K562 (cell line): Measurements from ENCODE around the gene PRSS48.

Source experiments
- FOXK1 ChIP-seq: sonication (generic); formaldehyde crosslinking; IDR thresholded peaks from 2 replicates; pipeline ENCODE4 v1.8.0; 2022; ENCODE audit warnings: missing genetic modification reagents, mild to moderate bottlenecking, borderline replicate concordance
- ID3 ChIP-seq, 2 experiments: fragments of 250-450 bp in 1 of 2; fragments of 450-650 bp in 1 of 2; sonication (Bioruptor Pico) in 1 of 2; IDR thresholded peaks; 2 replicates each; pipeline versions ENCODE4 v1.6.1 to v1.8.0; 2016 to 2021; ENCODE audit warnings: mild to moderate bottlenecking in 2 of 2, moderate library complexity in 2 of 2, missing compliant biosample characterization in 1 of 2, missing genetic modification characterization in 1 of 2
- KAT2B ChIP-seq: IDR thresholded peaks from one replicate; pipeline ENCODE4 v1.6.1; 2012; ENCODE audit warnings: low read depth, mild to moderate bottlenecking, control low read depth, inconsistent platforms, low read length, moderate library complexity
- PRDM10 ChIP-seq: fragments of 450-650 bp; IDR thresholded peaks from 2 replicates; pipeline ENCODE4 v1.6.1; 2018; ENCODE audit not compliant: partially characterized antibody
- SMC3 ChIP-seq: conservative IDR thresholded peaks from 2 replicates; pipeline ENCODE4 v1.6.1; 2011; ENCODE audit warnings: low read depth, low read length, improper control_type of control experiment; ENCODE audit not compliant: insufficient read depth
- TAF1 ChIP-seq: IDR thresholded peaks from 2 replicates; pipeline ENCODE4 v1.6.1; 2011; ENCODE audit warnings: mild to moderate bottlenecking, low read length, moderate library complexity; ENCODE audit not compliant: insufficient read depth, control insufficient read depth, severe bottlenecking; ENCODE audit errors: extremely low read depth
- ZNF24 ChIP-seq: fragments of 450-650 bp; IDR thresholded peaks from 2 replicates; pipeline ENCODE4 v1.6.1; 2016

- no peak for TF ChIP-seq SMC3
- TF ChIP-seq ID3 (CRISPR knock-in tag; IDR thresholded peaks at IDR 0.05), result no peak
- no peak for TF ChIP-seq ID3 (tag; IDR thresholded peaks at IDR 0.05)
- TF ChIP-seq FOXK1 (CRISPR knock-in tag), result no peak
- no peak for TF ChIP-seq ZNF24
- TF ChIP-seq PRDM10, result no peak
- no peak for TF ChIP-seq KAT2B
- TF ChIP-seq TAF1, result no peak
Observed at GRCh38 chr4:151296227-151296626, 19.3 kb downstream of the PRSS48 start.
